Activated CD8-positive, alpha-beta T cell treated with anti-CD3 and anti-CD28 coated beads for 36 hours (primary cell): Measurements from ENCODE around the gene CDC42EP1. TPM values are rescaled to one million over a fixed set of nuclear protein-coding genes. Genes with fewer than 3 reads are reported as not detected.
A peak's percentile ranks its signal among the peaks of the same experiment; 100 is the strongest.
"Not testable (repeated sequence)": the region's sequence is repeated elsewhere in the genome, so short reads cannot be mapped to it uniquely, and the experiment has no call there.

Source experiments
- ATAC-seq: fragments of 200-7000 bp; cut with Tn5 transposase; one replicate; pipeline ENCODE4 v1.10.0; 2021; ENCODE audit warnings: mild to moderate bottlenecking, moderate library complexity
- CTCF ChIA-PET: fragments of 350-600 bp; sonication (Branson Sonifier 250); formaldehyde crosslinking; loops from one replicate; lab custom pipeline; 2021; ENCODE audit warnings: antibody characterized with exemption; lab: Charles Lee
- POLR2A ChIA-PET: fragments of 350-600 bp; sonication (Branson Sonifier 250); formaldehyde crosslinking; loops from one replicate; lab custom pipeline; 2021; ENCODE audit warnings: antibody characterized with exemption; lab: Charles Lee
- DNase-seq: peaks from one replicate; pipeline ENCODE4 v3.0.0-alpha.2; 2020
- H3K27ac Mint-ChIP-seq: one replicate; pipeline ENCODE4 v1.8.0; 2021; ENCODE audit warnings: mild to moderate bottlenecking, mixed read lengths
- H3K27me3 Mint-ChIP-seq: one replicate; pipeline ENCODE4 v1.8.0; 2021; ENCODE audit warnings: mixed read lengths
- H3K36me3 Mint-ChIP-seq: one replicate; pipeline ENCODE4 v1.8.0; 2021; ENCODE audit warnings: low read depth, mixed read lengths
- H3K4me1 Mint-ChIP-seq: one replicate; pipeline ENCODE4 v1.8.0; 2021; ENCODE audit warnings: low read depth, mixed read lengths
- H3K4me3 Mint-ChIP-seq: one replicate; pipeline ENCODE4 v1.8.0; 2021; ENCODE audit warnings: mild to moderate bottlenecking, moderate library complexity, mixed read lengths
- H3K9me3 Mint-ChIP-seq: one replicate; pipeline ENCODE4 v1.8.0; 2021; ENCODE audit warnings: mixed read lengths
- intact Hi-C: fragments of 100-400 bp; cut with micrococcal nuclease; formaldehyde crosslinking; loops from one replicate; pipeline ENCODE4 v1.10.0; 2022
- total RNA-seq, 2 experiments: library from RNA; stranded (reverse); gene quantifications; one replicate each; pipeline ENCODE4 v1.2.3, GENCODE V29; 2021
- TF ChIP-seq, protein P1 (sequence below): fragments of 200-600 bp; IDR thresholded peaks from one replicate; pipeline ENCODE4 v1.8.0; 2022; ENCODE audit warnings: antibody characterized with exemption, mild to moderate bottlenecking

CDC42EP1 gene
- total RNA-seq, 2 experiments from 2014 or later = 0.59 to 0.72 TPM

DNA sequence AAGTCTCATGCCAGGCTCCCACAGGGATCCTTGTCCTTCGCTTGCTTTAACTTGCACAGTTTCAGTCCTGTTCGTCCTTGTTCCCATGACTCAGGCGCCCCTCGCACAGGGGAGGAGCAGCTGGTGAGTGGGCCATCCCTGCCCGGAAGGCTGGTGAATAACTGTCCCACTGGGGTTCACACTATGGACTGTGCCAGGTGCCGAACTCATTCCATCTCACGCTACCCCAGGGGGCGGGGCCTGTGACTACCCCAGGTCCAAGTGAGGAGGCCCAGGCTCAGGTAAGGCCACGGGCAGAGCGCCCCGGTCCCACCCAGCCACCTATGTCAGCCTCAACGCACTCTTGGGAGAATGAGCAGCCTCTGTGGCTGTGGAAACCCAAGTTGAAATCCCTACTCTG lies 33.9 kb upstream of the CDC42EP1 start:
- TF ChIP-seq, protein P1, sequence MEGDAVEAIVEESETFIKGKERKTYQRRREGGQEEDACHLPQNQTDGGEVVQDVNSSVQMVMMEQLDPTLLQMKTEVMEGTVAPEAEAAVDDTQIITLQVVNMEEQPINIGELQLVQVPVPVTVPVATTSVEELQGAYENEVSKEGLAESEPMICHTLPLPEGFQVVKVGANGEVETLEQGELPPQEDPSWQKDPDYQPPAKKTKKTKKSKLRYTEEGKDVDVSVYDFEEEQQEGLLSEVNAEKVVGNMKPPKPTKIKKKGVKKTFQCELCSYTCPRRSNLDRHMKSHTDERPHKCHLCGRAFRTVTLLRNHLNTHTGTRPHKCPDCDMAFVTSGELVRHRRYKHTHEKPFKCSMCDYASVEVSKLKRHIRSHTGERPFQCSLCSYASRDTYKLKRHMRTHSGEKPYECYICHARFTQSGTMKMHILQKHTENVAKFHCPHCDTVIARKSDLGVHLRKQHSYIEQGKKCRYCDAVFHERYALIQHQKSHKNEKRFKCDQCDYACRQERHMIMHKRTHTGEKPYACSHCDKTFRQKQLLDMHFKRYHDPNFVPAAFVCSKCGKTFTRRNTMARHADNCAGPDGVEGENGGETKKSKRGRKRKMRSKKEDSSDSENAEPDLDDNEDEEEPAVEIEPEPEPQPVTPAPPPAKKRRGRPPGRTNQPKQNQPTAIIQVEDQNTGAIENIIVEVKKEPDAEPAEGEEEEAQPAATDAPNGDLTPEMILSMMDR = no peak

DNA sequence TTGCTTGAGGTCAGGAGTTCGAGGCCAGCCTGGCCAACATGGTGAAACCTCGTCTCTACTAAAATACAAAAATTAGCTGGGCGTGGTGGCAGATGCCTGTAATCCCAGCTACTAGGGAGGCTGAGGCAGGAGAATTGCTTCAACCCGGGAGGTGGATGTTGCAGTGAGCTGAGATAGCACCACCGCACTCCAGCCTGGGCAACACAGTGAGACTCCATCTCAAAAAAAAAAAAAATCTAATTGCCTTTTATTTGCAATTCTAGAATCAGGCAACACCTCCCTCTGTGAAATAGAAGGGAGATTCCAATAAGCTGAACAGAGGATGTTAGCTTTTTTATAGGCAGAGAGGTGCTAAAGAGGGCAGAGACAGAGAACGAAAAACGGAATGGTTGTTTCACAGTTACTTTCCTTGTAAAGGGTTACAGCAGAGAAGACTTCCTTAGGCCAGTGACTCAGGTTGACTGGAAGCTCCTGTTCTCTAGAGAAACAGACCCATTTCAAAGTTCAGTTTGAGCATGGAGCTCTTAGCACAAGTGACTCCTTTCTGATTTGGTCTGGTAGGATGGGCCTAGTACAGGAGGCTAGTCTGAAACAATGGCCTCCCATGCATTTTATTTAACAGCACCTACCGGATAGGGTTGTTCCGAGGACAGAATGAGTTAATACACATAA lies 33.1 kb upstream of the CDC42EP1 start:
- H3K36me3 Mint-ChIP-seq, ATAC-seq, DNase-seq, H3K27ac Mint-ChIP-seq, H3K9me3 Mint-ChIP-seq, intact Hi-C loops, H3K4me3 Mint-ChIP-seq, POLR2A ChIA-PET: not testable (repeated sequence)
- Mint-ChIP-seq H3K27me3 (peaks cover 13% of the 10 kb centered on the region), H3K4me1 (peaks cover 12% of the 10 kb centered on the region)
- CTCF ChIA-PET = interaction anchor here (1.1 to 5.7 kb wide), 3 partner anchors 34 to 79 kb away, joined by 3 to 28 read pairs (median 6); no protein-coding TSS in a partner anchor

More for the DNA sequence above, 33.9 kb upstream of the CDC42EP1 start:
- H3K27ac Mint-ChIP-seq = no peak overlapping the region
- no peaks in the 10 kb centered on the region for H3K9me3 Mint-ChIP-seq
- DNase-seq (no peak), ATAC-seq (no peak)
- intact Hi-C loops = no loop called here
- H3K4me1 Mint-ChIP-seq = peaks cover 12% of the 10 kb centered on the region
- no peak overlapping the region for H3K4me3 Mint-ChIP-seq
- no peaks in the 10 kb centered on the region for H3K36me3 Mint-ChIP-seq
- POLR2A ChIA-PET = no interaction called here
- H3K27me3 Mint-ChIP-seq = peaks cover 19% of the 10 kb centered on the region
- CTCF ChIA-PET = interaction anchor here (2.4 to 5.7 kb wide), 2 partner anchors 35 to 41 kb away, joined by 6 to 28 read pairs; no protein-coding TSS in a partner anchor

DNA sequence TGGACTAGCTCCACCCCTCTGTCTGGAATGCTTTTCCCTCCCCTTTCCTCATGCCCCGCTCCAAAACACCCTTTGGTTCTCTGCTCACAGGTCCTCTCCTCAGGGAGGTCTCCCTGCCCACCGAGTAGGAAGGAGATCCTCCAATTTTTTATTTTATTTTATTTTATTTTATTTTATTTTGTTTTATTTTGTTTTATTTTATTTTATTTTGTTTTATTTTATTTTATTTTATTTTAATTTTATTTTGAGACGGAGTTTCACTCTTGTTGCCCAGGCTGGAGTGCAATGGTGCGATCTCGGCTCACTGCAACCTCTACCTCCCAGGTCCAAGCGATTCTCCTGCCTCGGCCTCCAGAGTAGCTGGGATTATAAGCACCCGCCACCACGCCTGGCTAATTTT lies 32.3 kb upstream of the CDC42EP1 start:
- H3K4me3 Mint-ChIP-seq, H3K27me3 Mint-ChIP-seq, H3K9me3 Mint-ChIP-seq, intact Hi-C loops, DNase-seq, H3K27ac Mint-ChIP-seq, H3K36me3 Mint-ChIP-seq, POLR2A ChIA-PET, ATAC-seq: not testable (repeated sequence)
- CTCF ChIA-PET = interaction anchor here (0.9 to 5.7 kb wide), 4 partner anchors 15 to 79 kb away, joined by 3 to 28 read pairs (median 4); no protein-coding TSS in a partner anchor
- H3K4me1 Mint-ChIP-seq = peaks cover 12% of the 10 kb centered on the region

DNA sequence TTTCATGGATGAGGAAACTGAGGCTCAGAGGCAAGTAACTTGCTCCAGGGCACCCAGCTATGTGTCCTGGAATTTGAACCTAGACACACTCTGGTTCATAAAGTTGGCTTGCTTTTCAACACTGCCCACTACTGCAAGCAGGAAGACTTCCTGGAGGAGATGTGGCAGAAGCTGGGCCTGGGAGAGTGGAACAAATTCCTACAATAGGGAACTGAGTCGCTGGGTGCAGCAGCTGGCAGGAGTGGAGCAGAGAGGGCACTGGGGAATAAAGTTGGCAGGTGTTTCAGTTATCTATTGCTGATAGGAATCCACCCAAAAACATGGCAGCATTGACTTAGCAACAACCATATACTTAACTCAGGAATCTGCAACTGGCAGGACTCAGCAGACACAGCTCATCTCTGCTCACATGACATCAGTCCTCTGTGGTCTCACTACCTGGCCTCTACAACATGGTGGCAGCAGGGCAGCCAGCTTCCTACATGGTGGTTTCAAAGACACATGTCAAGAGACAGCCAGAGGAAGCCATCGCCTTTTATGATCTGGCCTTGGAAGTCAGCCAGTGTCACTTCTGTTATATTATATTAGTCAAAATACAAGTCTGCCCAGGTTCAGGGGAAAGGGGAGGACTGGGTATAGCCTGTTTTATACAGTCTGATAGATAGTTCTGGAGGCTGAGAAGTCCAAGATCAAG lies 30.5 kb upstream of the CDC42EP1 start:
- no peak overlapping the region for H3K27ac Mint-ChIP-seq
- DNase-seq = peak; percentile 27
- intact Hi-C loops = no loop called here
- TF ChIP-seq, protein P1 = no peak
- H3K27me3 Mint-ChIP-seq = peaks cover 10% of the 10 kb centered on the region
- H3K36me3 Mint-ChIP-seq = no peaks in the 10 kb centered on the region
- H3K9me3 Mint-ChIP-seq = no peaks in the 10 kb centered on the region
- ChIA-PET CTCF (interaction anchor here (1.2 to 5.7 kb wide), 4 partner anchors 32 to 77 kb away, joined by 3 to 28 read pairs (median 4); no protein-coding TSS in a partner anchor), POLR2A (no interaction called here)
- peak; percentile 49 for ATAC-seq
- no peak overlapping the region for H3K4me3 Mint-ChIP-seq
- peaks cover 25% of the 10 kb centered on the region for H3K4me1 Mint-ChIP-seq

DNA sequence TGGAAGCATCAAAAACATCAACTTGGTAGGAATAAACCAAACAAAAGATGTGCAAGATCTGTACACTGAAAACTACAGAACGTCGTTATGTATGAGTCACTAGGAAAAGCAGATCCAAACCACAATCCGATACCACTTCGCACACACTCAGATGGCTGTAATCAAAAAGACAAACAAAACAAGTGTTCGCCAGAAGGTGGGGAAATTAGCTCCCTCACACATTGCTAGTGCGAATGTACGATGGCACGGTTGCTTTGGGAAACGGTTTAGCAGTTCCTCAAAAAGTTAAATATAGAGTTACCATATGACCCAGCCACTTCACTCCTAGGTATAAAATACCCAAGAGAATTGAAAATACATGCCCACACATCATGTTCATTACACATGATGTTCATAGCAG lies 26.3 kb upstream of the CDC42EP1 start:
- no peak overlapping the region for H3K27ac Mint-ChIP-seq
- peak; percentile 49 for ATAC-seq
- intact Hi-C loops = no loop called here
- ChIA-PET CTCF (interaction anchor here (0.6 to 1.7 kb wide), 7 partner anchors 31 to 273 kb away, joined by 3 to 7 read pairs (median 3); no protein-coding TSS in a partner anchor), POLR2A (no interaction called here)
- DNase-seq = peak; percentile 53
- H3K4me1 Mint-ChIP-seq = peaks cover 28% of the 10 kb centered on the region
- H3K36me3 Mint-ChIP-seq = no peaks in the 10 kb centered on the region
- no peaks in the 10 kb centered on the region for H3K9me3 Mint-ChIP-seq
- peaks cover 12% of the 10 kb centered on the region for H3K27me3 Mint-ChIP-seq
- TF ChIP-seq, protein P1 = no peak
- no peak overlapping the region for H3K4me3 Mint-ChIP-seq
